Measurements from ENCODE around the gene ST3GAL5. TPM values are rescaled to one million over a fixed set of nuclear protein-coding genes. Genes with fewer than 3 reads are reported as not detected.
A peak's percentile ranks its signal among the peaks of the same experiment; 100 is the strongest.
"Not testable (repeated sequence)": the region's sequence is repeated elsewhere in the genome, so short reads cannot be mapped to it uniquely, and the experiment has no call there.

The ST3GAL5 gene
- total and polyA plus RNA-seq, 8 donors, result 58.4 to 108 (median 93.9) TPM

GRCh38 chr2:85935746-85936208 lies 47.0 kb upstream of the ST3GAL5 start:
- no peaks in the 10 kb centered on the region for H3K4me1 ChIP-seq
- H3K27ac ChIP-seq, result no peak overlapping the region
- peak; percentile 55 for ATAC-seq
- H3K36me3 ChIP-seq, result no peaks in the 10 kb centered on the region
- no peak for DNase-seq
- no peaks in the 10 kb centered on the region for H3K27me3 ChIP-seq
- TF ChIP-seq, protein P1, sequence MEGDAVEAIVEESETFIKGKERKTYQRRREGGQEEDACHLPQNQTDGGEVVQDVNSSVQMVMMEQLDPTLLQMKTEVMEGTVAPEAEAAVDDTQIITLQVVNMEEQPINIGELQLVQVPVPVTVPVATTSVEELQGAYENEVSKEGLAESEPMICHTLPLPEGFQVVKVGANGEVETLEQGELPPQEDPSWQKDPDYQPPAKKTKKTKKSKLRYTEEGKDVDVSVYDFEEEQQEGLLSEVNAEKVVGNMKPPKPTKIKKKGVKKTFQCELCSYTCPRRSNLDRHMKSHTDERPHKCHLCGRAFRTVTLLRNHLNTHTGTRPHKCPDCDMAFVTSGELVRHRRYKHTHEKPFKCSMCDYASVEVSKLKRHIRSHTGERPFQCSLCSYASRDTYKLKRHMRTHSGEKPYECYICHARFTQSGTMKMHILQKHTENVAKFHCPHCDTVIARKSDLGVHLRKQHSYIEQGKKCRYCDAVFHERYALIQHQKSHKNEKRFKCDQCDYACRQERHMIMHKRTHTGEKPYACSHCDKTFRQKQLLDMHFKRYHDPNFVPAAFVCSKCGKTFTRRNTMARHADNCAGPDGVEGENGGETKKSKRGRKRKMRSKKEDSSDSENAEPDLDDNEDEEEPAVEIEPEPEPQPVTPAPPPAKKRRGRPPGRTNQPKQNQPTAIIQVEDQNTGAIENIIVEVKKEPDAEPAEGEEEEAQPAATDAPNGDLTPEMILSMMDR (IDR thresholded peaks at IDR 0.05), result no peak
- intact Hi-C loops (cut with DNase I), result no loop called here
- no peaks in the 10 kb centered on the region for H3K9me3 ChIP-seq
- H3K4me3 ChIP-seq, result no peak overlapping the region

GRCh38 chr2:85935170-85935745 lies 46.5 kb upstream of the ST3GAL5 start:
- DNase-seq (no peak), ATAC-seq (no peak)
- TF ChIP-seq, protein P1 (IDR thresholded peaks at IDR 0.05), result no peak
- H3K9me3 ChIP-seq, result no peaks in the 10 kb centered on the region
- H3K4me3 ChIP-seq, result no peak overlapping the region
- no peaks in the 10 kb centered on the region for H3K36me3 ChIP-seq
- H3K27me3 ChIP-seq, result no peaks in the 10 kb centered on the region
- no peaks in the 10 kb centered on the region for H3K4me1 ChIP-seq
- H3K27ac ChIP-seq, result no peak overlapping the region
- intact Hi-C loops (cut with DNase I), result no loop called here

DNA sequence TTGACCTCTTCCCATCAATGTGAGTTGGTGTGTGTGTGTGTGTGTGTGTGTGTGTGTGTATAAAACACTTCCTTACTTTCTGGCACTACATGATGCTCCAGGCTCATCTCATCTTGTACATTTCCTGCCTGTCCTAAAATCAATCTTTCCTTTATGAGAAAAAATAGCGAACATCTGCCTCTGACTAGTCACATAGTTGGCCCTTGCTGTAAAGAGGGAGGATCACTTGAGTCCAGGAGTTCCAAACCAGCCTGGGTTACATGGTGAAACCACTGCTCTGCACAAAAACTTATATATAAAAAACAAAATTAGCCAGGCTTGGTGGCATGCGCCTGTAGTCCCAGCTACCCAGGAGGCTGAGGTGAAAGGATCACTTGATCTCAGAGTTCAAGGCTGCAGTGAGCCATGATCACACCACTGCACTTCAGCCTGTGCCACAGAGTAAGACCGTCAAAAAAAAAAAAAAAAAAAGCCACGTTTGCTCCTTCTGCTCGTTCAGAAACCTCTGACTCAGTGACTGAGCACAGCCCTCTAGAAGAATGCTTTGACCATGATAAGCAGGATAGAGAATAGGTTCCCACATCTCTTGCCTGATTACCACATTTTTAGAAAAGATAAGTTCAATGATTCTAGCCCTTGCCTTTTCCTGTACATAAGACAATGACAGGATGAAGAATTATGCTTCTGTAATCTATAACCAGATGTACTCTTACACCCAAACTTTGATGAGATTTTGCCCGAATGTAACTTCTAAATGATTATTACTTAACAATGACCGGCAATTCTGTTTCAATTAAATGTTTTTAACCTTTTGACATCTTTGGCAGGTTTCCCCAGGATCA lies 45.2 kb upstream of the ST3GAL5 start:
- intact Hi-C loops (cut with DNase I), result no loop called here
- Histone ChIP-seq H3K4me1 (no peaks in the 10 kb centered on the region), H3K9me3 (no peaks in the 10 kb centered on the region), H3K27ac (no peak overlapping the region), H3K27me3 (no peaks in the 10 kb centered on the region), H3K4me3 (no peak overlapping the region), H3K36me3 (no peaks in the 10 kb centered on the region)
- TF ChIP-seq, protein P1 (IDR thresholded peaks at IDR 0.05), result no peak
- ATAC-seq, result peak; percentile 44
- no peak for DNase-seq

DNA sequence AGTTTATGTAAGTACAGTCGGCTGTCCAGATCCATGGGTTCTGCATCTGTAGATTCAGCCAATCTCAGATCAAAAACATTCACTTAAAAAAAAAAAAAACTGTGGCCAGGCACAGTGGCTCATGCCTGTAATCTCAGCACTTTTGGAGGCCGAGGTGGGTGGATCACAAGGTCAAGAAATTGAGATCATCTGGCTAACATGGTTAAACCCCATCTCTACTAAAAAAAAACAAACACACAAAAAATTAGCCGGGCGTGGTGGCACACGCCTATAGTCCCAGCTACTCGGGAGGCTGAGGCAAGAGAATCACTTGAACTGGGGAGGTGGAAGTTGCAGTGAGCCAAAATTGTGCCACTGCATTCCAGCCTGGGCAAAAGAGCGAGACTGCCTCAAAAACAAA lies 42.4 kb upstream of the ST3GAL5 start:
- ATAC-seq; H3K4me3 ChIP-seq; H3K27me3 ChIP-seq; H3K4me1 ChIP-seq; H3K9me3 ChIP-seq; H3K27ac ChIP-seq; H3K36me3 ChIP-seq; intact Hi-C loops (cut with DNase I); DNase-seq: not testable (repeated sequence)

GRCh38 chr2:85930129-85931124 lies 41.6 kb upstream of the ST3GAL5 start:
- no peaks in the 10 kb centered on the region for H3K27me3 ChIP-seq
- H3K9me3 ChIP-seq, result no peaks in the 10 kb centered on the region
- TF ChIP-seq, protein P1 (IDR thresholded peaks at IDR 0.05), result no peak
- no peaks in the 10 kb centered on the region for H3K36me3 ChIP-seq
- intact Hi-C loops (cut with DNase I), result no loop called here
- ATAC-seq (no peak), DNase-seq (no peak)
- H3K4me3 ChIP-seq, result no peak overlapping the region
- H3K4me1 ChIP-seq, result no peaks in the 10 kb centered on the region
- no peak overlapping the region for H3K27ac ChIP-seq
